Measurements from ENCODE around the gene C19orf33. TPM values are rescaled to one million over a fixed set of nuclear protein-coding genes. Genes with fewer than 3 reads are reported as not detected.
"Not testable (repeated sequence)": the region's sequence is repeated elsewhere in the genome, so short reads cannot be mapped to it uniquely, and the experiment has no call there.

The C19orf33 gene
- total RNA-seq, result 4.9 TPM
- 93.6 TPM for polyA plus RNA-seq
- long read RNA-seq, donor 1, partial matches to known transcripts, result 0 of 2 reads
- long read RNA-seq, donor 1, other reads (novel, unspliced or antisense), result 0 of 2 reads
- long read RNA-seq, donor 2, partial matches to known transcripts, result 0 of 2 reads
- long read RNA-seq, donor 2, other reads (novel, unspliced or antisense), result 0 of 2 reads
- long read RNA-seq, donor 3, partial matches to known transcripts, result 0 of 3 reads
- long read RNA-seq, donor 3, other reads (novel, unspliced or antisense), result 0 of 3 reads
- long read RNA-seq, donor 4, partial matches to known transcripts, result 0 of 3 reads
- long read RNA-seq, donor 4, other reads (novel, unspliced or antisense), result 0 of 3 reads
- long read RNA-seq, donor 5, transcript C19orf33-201 (4 exons, 467 nt), result major isoform, 5 of 7 reads
- long read RNA-seq, donor 5, partial matches to known transcripts, result 0 of 7 reads
- long read RNA-seq, donor 5, other reads (novel, unspliced or antisense), result 0 of 7 reads
- long read RNA-seq, donor 6, partial matches to known transcripts, result 0 of 2 reads
- long read RNA-seq, donor 6, other reads (novel, unspliced or antisense), result 0 of 2 reads
- long read RNA-seq, donor 7, result 0 reads
- long read RNA-seq, donor 8, result 0 reads
- long read RNA-seq, donor 9, partial matches to known transcripts, result 0 of 3 reads
- long read RNA-seq, donor 9, other reads (novel, unspliced or antisense), result 0 of 3 reads
- long read RNA-seq, donor 10, partial matches to known transcripts, result 0 of 2 reads
- long read RNA-seq, donor 10, other reads (novel, unspliced or antisense), result 0 of 2 reads

DNA sequence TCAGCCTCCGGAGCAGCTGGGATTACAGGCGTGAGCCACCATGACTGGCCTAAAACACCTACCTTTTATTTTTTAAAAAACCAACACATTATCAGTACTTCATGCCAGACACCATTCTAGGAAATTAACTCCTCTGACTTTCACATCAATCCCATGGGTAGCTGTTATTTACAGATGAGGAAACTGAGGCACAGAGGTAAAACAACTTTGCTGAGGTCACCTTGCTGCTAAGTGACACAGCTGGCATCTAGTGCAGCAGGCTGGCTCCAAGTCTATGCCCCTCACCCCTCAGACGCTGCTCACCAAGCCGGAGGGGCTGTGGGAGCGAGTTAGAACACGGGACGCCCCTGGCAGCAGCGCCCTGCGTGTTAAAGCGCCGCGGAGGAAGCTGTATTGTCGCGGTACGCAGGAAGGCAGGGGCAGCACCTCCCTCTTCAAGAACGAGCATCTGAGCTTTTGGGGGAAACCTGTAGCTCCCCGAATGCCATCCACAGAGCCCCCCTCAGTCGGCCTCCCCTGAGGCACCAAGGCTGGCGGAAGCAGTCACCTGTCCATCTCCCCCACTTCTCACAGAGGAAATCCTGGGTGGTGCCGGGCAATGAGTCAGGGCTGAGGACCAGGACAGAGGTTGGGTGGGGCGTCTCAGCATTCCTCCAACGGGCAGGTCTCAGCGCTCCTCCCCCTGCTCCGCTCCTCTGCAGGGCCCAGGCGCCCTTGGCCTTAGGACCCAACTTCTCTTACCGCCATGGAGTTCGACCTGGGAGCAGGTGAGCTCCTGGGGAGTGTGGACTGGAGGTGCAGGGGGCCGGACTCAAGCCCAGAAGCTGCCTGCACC lies at the start of gene C19orf33:
TSS of gene C19orf33 (plus strand) at position 735 of the 835 bp plus-strand sequence. CDS start at position 746, 11 bp downstream.
- H3K27me3 ChIP-seq (ENCODE audit: control insufficient read depth in 2 of 2, insufficient read depth in 1 of 2, low read length in 1 of 2), result no peaks in the 10 kb centered on the region
- H3K4me3 ChIP-seq (ENCODE audit: low read length in 2 of 2), result no peak within 1 kb of the TSS
- WGBS, result 46% methylated on average over 28 of the region's 28 CpGs
- H3K27ac ChIP-seq (ENCODE audit: low read depth in 1 of 2, low read length in 1 of 2), result peak within 1 kb of the TSS in 1 of 2 donors; percentile 25
- DNase-seq (ENCODE audit: low read depth in 6 of 9, low spot score in 9 of 9), result no peak
- no peaks in the 10 kb centered on the region for H3K9me3 ChIP-seq (ENCODE audit: control insufficient read depth in 2 of 2, insufficient read depth in 1 of 2, low read length in 1 of 2)
- H3K36me3 ChIP-seq (ENCODE audit: control insufficient read depth in 2 of 2, insufficient read depth in 2 of 2, low read length in 1 of 2), result peaks cover 4 to 33% of the 10 kb centered on the region in 2 donors
- H3K4me1 ChIP-seq (ENCODE audit: control insufficient read depth in 2 of 2, insufficient read depth in 2 of 2, low read length in 2 of 2), result no peaks in the 10 kb centered on the region

DNA sequence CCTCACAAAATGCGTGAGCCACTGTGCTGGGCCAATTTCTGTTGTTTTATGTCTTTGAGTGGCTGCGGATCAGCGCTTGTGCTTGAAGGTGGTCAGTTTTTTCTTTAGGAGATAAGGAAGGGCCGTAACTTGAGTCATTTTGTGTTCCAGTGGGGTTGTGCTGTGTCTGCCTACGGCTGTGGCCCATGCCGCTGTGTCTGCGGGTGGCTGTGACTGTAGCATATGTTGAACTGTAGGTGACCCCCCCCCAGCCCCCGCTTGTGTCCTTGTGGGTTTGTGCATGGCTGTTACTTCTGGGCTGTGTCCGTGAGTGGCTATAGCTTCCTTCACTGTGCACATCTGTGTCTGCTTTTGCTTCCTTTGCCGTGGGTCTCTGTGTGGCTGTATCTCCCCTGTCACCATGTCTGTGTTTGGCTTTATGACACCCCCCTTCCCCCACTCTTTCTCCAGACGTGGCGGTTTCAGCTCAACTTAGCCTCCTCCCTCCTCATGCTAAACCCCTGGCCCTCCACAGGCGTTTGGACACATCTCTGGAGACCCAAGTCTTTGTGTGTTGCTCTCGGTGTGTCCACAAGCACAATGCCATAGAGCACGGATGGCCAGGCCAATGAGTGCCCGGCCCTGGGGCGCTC lies 48.6 kb upstream of the C19orf33 start:
- 62% methylated on average over 17 of the region's 17 CpGs for WGBS
- no peaks in the 10 kb centered on the region for H3K36me3 ChIP-seq (ENCODE audit: control insufficient read depth in 2 of 2, insufficient read depth in 2 of 2, low read length in 1 of 2)
- DNase-seq (ENCODE audit: low read depth in 6 of 9, low spot score in 9 of 9), result no peak
- H3K9me3 ChIP-seq (ENCODE audit: control insufficient read depth in 2 of 2, insufficient read depth in 1 of 2, low read length in 1 of 2), result no peaks in the 10 kb centered on the region
- peaks cover 21 to 56% of the 10 kb centered on the region in 2 donors for H3K27me3 ChIP-seq (ENCODE audit: control insufficient read depth in 2 of 2, insufficient read depth in 1 of 2, low read length in 1 of 2)
- no peak overlapping the region for H3K27ac ChIP-seq (ENCODE audit: low read depth in 1 of 2, low read length in 1 of 2)
- peaks cover 2 to 4% of the 10 kb centered on the region in 2 donors for H3K4me1 ChIP-seq (ENCODE audit: control insufficient read depth in 2 of 2, insufficient read depth in 2 of 2, low read length in 2 of 2)
- no peak overlapping the region for H3K4me3 ChIP-seq (ENCODE audit: low read length in 2 of 2)

DNA sequence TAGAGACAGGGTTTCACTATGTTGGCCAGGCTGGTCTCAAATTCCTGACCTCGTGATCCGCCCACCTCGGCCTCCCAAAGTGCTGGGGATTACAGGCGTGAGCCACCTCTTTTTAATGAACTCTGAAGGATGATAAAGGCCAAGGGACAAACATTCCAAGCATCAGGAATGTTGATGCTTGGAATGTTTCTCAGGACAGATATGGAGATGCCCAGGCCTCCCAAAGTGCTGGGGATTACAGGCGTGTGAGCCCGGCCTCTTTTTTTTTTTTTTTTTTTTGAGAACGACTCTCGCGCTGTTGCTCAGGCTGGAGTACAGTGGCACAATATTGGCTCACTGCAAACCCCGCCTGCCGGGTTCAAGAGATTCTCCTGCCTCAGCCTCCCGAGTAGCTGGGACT lies 42.1 kb upstream of the C19orf33 start:
- H3K36me3 ChIP-seq (ENCODE audit: control insufficient read depth in 2 of 2, insufficient read depth in 2 of 2, low read length in 1 of 2); H3K4me3 ChIP-seq (ENCODE audit: low read length in 2 of 2); H3K9me3 ChIP-seq (ENCODE audit: control insufficient read depth in 2 of 2, insufficient read depth in 1 of 2, low read length in 1 of 2); DNase-seq (ENCODE audit: low read depth in 6 of 9, low spot score in 9 of 9); H3K27ac ChIP-seq (ENCODE audit: low read depth in 1 of 2, low read length in 1 of 2): not testable (repeated sequence)
- H3K4me1 ChIP-seq (ENCODE audit: control insufficient read depth in 2 of 2, insufficient read depth in 2 of 2, low read length in 2 of 2), result peaks cover 23 to 24% of the 10 kb centered on the region in 2 donors
- peaks cover 2 to 14% of the 10 kb centered on the region in 2 donors for H3K27me3 ChIP-seq (ENCODE audit: control insufficient read depth in 2 of 2, insufficient read depth in 1 of 2, low read length in 1 of 2)
- WGBS, result 96% methylated on average over 12 of the region's 12 CpGs

DNA sequence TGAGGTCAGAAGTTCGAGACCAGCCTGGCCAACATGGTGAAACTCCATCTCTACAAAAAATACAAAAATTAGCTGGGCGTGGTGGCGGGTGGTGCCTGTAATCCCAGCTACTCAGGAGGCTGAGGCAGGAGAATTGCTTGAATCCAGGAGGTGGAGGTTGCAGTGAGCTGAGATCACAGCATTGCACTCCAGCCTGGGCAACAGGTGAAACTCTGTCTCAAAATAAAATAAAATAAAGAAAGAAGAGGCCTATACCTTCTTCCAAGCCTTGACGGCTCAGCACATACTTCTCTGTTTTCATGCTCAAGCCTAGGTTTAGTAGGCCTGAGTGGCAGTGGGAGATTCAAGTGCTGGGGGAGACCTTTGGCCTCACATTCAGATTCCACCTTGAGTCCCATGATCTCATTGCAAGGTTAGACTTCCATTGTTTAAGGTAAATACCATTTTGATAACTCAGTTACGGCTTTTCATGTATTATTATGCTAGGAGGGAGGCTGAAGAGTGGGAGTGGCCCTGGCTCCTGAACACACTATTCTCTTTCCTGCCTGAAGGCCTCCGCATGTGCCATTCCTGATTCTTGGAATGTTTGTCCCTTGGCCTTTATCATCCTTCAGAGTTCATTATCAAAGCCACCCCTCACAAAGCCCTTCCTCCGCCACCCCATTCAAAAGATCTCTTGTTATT lies 41.3 kb upstream of the C19orf33 start:
- no peaks in the 10 kb centered on the region for H3K9me3 ChIP-seq (ENCODE audit: control insufficient read depth in 2 of 2, insufficient read depth in 1 of 2, low read length in 1 of 2)
- peaks cover 0 to 10% of the 10 kb centered on the region in 2 donors for H3K27me3 ChIP-seq (ENCODE audit: control insufficient read depth in 2 of 2, insufficient read depth in 1 of 2, low read length in 1 of 2)
- 97% methylated on average over 7 of the region's 7 CpGs for WGBS
- no peak for DNase-seq (ENCODE audit: low read depth in 6 of 9, low spot score in 9 of 9)
- peaks cover 23 to 24% of the 10 kb centered on the region in 2 donors for H3K4me1 ChIP-seq (ENCODE audit: control insufficient read depth in 2 of 2, insufficient read depth in 2 of 2, low read length in 2 of 2)
- H3K36me3 ChIP-seq (ENCODE audit: control insufficient read depth in 2 of 2, insufficient read depth in 2 of 2, low read length in 1 of 2), result no peaks in the 10 kb centered on the region
- H3K27ac ChIP-seq (ENCODE audit: low read depth in 1 of 2, low read length in 1 of 2), result no peak overlapping the region
- H3K4me3 ChIP-seq (ENCODE audit: low read length in 2 of 2), result no peak overlapping the region

DNA sequence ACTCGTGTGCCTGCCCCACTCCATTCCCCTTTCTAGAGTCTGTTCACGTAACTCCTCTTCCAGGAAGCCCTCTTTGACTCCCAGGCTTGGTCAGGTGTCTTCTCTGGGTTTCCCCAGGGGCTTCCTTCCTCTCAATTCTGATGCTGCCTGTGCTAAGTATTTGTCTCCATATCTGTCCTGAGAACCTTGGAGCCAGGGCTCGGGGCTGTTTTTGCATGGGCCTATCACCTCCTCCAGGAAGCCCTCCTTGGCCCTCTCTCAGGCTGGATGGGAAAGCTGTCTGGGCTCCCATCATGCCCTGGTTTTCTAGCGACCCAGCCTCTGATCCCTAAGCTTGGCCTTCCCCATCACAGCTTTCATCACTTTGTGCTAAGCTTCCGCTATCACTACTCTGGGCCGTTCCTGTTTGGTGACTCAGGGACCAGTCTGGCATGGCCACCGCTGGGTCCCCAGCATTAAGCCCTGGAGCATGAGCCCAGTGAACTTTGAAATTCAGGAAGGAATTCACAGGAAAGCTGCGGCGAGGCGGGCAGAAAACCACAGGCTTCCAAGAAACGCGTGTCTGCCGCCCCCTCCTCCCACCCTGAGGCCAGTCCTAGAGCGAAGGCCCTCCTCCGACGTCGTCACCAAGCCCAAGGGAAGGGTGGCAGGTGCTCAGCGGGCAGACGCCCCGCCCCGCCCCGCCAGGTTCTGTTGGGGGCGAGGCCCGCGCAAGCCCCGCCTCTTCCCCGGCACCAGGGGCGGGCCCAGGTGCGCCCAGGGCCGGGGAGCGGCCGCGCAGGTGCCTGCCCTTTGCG lies 40.2 kb upstream of the C19orf33 start:
- peak overlapping the region; percentile 53 to 83 for H3K27ac ChIP-seq (ENCODE audit: low read depth in 1 of 2, low read length in 1 of 2)
- peaks cover 23 to 24% of the 10 kb centered on the region in 2 donors for H3K4me1 ChIP-seq (ENCODE audit: control insufficient read depth in 2 of 2, insufficient read depth in 2 of 2, low read length in 2 of 2)
- WGBS, result 9% methylated on average over 34 of the region's 34 CpGs
- no peaks in the 10 kb centered on the region for H3K36me3 ChIP-seq (ENCODE audit: control insufficient read depth in 2 of 2, insufficient read depth in 2 of 2, low read length in 1 of 2)
- H3K4me3 ChIP-seq (ENCODE audit: low read length in 2 of 2), result peak overlapping the region; percentile 59 to 67
- H3K9me3 ChIP-seq (ENCODE audit: control insufficient read depth in 2 of 2, insufficient read depth in 1 of 2, low read length in 1 of 2), result no peaks in the 10 kb centered on the region
- DNase-seq (ENCODE audit: low read depth in 6 of 9, low spot score in 9 of 9), result peak in 6 of 9 donors; percentile 19 to 71 (median 58)
- H3K27me3 ChIP-seq (ENCODE audit: control insufficient read depth in 2 of 2, insufficient read depth in 1 of 2, low read length in 1 of 2), result peaks cover 0 to 7% of the 10 kb centered on the region in 2 donors

DNA sequence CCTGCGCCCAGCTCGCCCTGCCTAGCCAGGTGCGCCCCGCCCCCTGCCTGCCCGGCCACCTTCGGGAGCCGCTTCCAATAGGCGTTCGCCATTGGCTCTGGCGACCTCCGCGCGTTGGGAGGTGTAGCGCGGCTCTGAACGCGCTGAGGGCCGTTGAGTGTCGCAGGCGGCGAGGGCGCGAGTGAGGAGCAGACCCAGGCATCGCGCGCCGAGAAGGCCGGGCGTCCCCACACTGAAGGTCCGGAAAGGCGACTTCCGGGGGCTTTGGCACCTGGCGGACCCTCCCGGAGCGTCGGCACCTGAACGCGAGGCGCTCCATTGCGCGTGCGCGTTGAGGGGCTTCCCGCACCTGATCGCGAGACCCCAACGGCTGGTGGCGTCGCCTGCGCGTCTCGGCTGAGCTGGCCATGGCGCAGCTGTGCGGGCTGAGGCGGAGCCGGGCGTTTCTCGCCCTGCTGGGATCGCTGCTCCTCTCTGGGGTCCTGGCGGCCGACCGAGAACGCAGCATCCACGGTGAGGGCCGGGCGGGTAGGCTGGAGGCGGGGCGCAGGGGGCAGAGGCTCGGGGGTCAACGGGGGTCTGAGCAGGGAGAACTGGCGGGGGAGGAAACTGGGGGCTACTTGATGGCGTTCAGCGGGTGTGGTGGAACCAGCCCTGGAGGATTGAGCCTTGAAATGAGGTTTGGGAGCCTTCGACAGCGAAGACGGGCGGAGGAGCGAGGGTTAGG lies 39.4 kb upstream of the C19orf33 start, which contains the start of gene SPINT2:
TSS of gene SPINT2 (plus strand) at position 88 of the 727 bp plus-strand sequence. CDS start at position 408, 320 bp downstream.
- WGBS, result 1% methylated on average over 78 of the region's 78 CpGs
- H3K4me1 ChIP-seq (ENCODE audit: control insufficient read depth in 2 of 2, insufficient read depth in 2 of 2, low read length in 2 of 2), result peaks cover 23 to 24% of the 10 kb centered on the region in 2 donors
- DNase-seq (ENCODE audit: low read depth in 6 of 9, low spot score in 9 of 9), result peak in 7 of 9 donors; percentile 39 to 82 (median 57)

DNA sequence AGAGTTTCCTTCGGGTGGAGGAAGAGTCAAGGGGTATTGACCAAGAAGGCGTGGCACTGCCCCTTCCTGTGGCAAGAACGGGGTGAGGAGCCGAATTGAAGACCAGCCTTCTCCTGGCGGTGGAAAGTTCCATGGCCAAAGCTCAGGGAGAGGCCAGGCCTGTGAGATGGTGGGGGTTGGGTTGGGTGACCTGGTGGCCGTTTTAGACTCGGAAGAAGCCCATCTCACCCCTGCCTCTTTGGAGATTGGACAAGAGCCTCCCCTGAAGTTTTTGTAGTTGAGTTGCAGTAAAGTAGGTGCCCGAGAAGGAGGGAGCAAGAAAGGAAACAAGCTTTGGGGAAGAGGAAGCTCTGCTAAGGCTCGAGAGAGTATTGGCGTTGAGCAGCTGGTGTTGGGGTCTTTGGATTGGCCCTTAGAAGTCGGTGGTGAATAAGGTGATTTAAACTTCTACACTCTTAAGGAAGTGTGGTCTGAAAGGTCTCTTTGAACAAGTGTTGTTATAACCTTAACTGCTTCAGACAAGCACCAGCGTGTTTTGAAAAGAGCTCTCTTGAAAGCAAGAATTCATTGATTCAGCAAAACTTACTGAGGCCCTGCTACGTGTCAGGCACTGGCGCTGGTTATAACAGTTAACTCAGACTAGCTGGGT lies 38.7 kb upstream of the C19orf33 start:
- H3K4me3 ChIP-seq (ENCODE audit: low read length in 2 of 2), result peak overlapping the region; percentile 59 to 67
- no peaks in the 10 kb centered on the region for H3K9me3 ChIP-seq (ENCODE audit: control insufficient read depth in 2 of 2, insufficient read depth in 1 of 2, low read length in 1 of 2)
- peaks cover 0 to 7% of the 10 kb centered on the region in 2 donors for H3K27me3 ChIP-seq (ENCODE audit: control insufficient read depth in 2 of 2, insufficient read depth in 1 of 2, low read length in 1 of 2)
- H3K36me3 ChIP-seq (ENCODE audit: control insufficient read depth in 2 of 2, insufficient read depth in 2 of 2, low read length in 1 of 2), result no peaks in the 10 kb centered on the region
- peak overlapping the region; percentile 80 to 85 for H3K27ac ChIP-seq (ENCODE audit: low read depth in 1 of 2, low read length in 1 of 2)
- DNase-seq (ENCODE audit: low read depth in 6 of 9, low spot score in 9 of 9), result peak in 5 of 9 donors; percentile 19 to 78 (median 60)
- WGBS, result 8% methylated on average over 14 of the region's 14 CpGs
- peaks cover 23 to 24% of the 10 kb centered on the region in 2 donors for H3K4me1 ChIP-seq (ENCODE audit: control insufficient read depth in 2 of 2, insufficient read depth in 2 of 2, low read length in 2 of 2)

More for the DNA sequence above, 39.4 kb upstream of the C19orf33 start, which contains the start of gene SPINT2:
- Histone ChIP-seq H3K36me3 (ENCODE audit: control insufficient read depth in 2 of 2, insufficient read depth in 2 of 2, low read length in 1 of 2) (no peaks in the 10 kb centered on the region), H3K27me3 (ENCODE audit: control insufficient read depth in 2 of 2, insufficient read depth in 1 of 2, low read length in 1 of 2) (peaks cover 0 to 7% of the 10 kb centered on the region in 2 donors), H3K4me3 (ENCODE audit: low read length in 2 of 2) (peak within 1 kb of the TSS; percentile 59 to 67), H3K9me3 (ENCODE audit: control insufficient read depth in 2 of 2, insufficient read depth in 1 of 2, low read length in 1 of 2) (no peaks in the 10 kb centered on the region), H3K27ac (ENCODE audit: low read depth in 1 of 2, low read length in 1 of 2) (peak within 1 kb of the TSS; percentile 83 to 85)

All from thymus (tissue), 14 donors.